ENCODE measurements around the gene KRTAP12-2.

DNA sequence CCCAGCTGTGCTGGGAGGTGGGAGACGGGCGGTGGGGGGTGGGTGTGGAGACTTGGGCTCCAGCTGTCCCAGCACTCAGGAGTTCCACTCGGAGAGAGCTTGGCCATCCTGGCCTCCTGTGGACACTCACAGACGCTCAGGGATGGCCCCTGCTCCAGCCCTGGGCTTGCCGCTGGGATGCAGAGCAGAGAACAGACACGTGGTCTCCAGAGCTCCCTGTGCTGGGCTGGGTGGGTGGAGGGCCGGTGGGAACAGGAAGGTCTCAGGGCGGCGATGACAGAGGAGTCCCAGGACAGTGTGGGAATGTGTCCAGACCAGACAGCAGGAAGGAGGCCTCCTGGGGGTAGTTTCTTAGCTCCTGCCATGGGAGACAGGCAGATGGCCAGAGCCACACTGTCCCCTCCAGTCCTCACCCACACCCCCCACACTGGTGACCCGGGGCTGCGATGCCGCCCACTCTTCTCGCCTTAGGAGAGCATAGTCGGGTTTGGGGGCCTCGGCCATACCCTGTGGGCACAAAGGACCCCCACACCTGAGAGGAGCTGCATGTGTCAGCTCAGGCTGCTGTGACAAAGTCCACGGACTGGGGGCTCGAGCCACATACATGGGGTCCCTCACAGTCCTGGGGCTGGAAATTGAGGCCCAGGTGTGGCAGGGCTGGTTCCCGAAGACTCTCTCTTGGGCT is 37.9 kb downstream of the KRTAP12-2 start:
- no peak for TF ChIP-seq POLR2A (IDR thresholded peaks at IDR 0.05; ENCODE audit: low read length)
- TF ChIP-seq GATA1 (IDR thresholded peaks at IDR 0.05; ENCODE audit: low read depth, low read length): no peak

Data from erythroblast (primary cell).